Activated effector memory CD4-positive, alpha-beta T cell treated with anti-CD3 and anti-CD28 coated beads, Interleukin-2, amount 50 U/mL, for 16 hours (primary cell): Measurements from ENCODE around the gene WNT10A.
A peak's percentile ranks its signal among the peaks of the same experiment; 100 is the strongest.

Source experiments
- DNase-seq: peaks from one replicate; pipeline ENCODE4 v3.0.0-alpha.2; 2020

Gene WNT10A

GRCh38 chr2:218878486-218878885 is 2.2 kb upstream of the WNT10A start:
- DNase-seq, result no peak

- peak; percentile 61 for DNase-seq
These were observed 1.5 kb upstream of the WNT10A start for GRCh38 chr2:218878926-218879761.

- DNase-seq, result no peak
These were observed 913 bp upstream of the WNT10A start for GRCh38 chr2:218879776-218880101.

- DNase-seq, result peak; percentile 64
These were observed 375 bp downstream of the WNT10A start for GRCh38 chr2:218880859-218881594.

GRCh38 chr2:218881744-218882460 is 1.2 kb downstream of the WNT10A start:
- DNase-seq, result no peak

GRCh38 chr2:218882461-218882816 is 1.8 kb downstream of the WNT10A start:
- DNase-seq, result no peak

- DNase-seq, result peak; percentile 73
These were observed 2.3 kb downstream of the WNT10A start for GRCh38 chr2:218882866-218883366.

- DNase-seq, result peak; percentile 83
These were observed 3.1 kb downstream of the WNT10A start for GRCh38 chr2:218883491-218884490.

- no peak for DNase-seq
These were observed 3.9 kb downstream of the WNT10A start for GRCh38 chr2:218884519-218884918.

- DNase-seq, result peak; percentile 57
These were observed 5.6 kb downstream of the WNT10A start for GRCh38 chr2:218885981-218886947.

- DNase-seq, result no peak
These were observed 6.4 kb downstream of the WNT10A start for GRCh38 chr2:218887079-218887478.

- peak; percentile 53 for DNase-seq
These were observed 7.7 kb downstream of the WNT10A start for GRCh38 chr2:218888341-218888740.

GRCh38 chr2:218889937-218890336 is 9.3 kb downstream of the WNT10A start:
- DNase-seq, result peak; percentile 61

- peak; percentile 52 for DNase-seq
These were observed 9.7 kb downstream of the WNT10A start for GRCh38 chr2:218890369-218890768.

- peak; percentile 54 for DNase-seq
These were observed 10.9 kb downstream of the WNT10A start for GRCh38 chr2:218891275-218892135.

GRCh38 chr2:218892693-218893348 is 12.2 kb downstream of the WNT10A start:
- DNase-seq, result peak; percentile 94

- peak; percentile 76 for DNase-seq
These were observed 12.9 kb downstream of the WNT10A start for GRCh38 chr2:218893349-218894150.

- DNase-seq, result no peak
These were observed 13.7 kb downstream of the WNT10A start for GRCh38 chr2:218894151-218894879.
